Choroid plexus epithelial cell (primary cell): ENCODE results near the gene IQCF6.
"Not testable (repeated sequence)": the region's sequence is repeated elsewhere in the genome, so short reads cannot be mapped to it uniquely, and the experiment has no call there.

Experiments used
- DNase-seq: peaks from one replicate; pipeline ENCODE4 v3.0.0-alpha.2; 2010; ENCODE audit warnings: low read depth
- H3K4me3 ChIP-seq: 2 replicates; pipeline ENCODE4 v1.5.1; 2011; ENCODE audit warnings: low read depth, mild to moderate bottlenecking, control low read depth, low read length, moderate library complexity
- TF ChIP-seq, protein P1 (sequence below): conservative IDR thresholded peaks from 2 replicates; pipeline ENCODE4 v1.5.1; 2011; ENCODE audit warnings: low read depth, mild to moderate bottlenecking, control low read depth, inconsistent platforms, low read length, moderate library complexity

Gene IQCF6

DNA sequence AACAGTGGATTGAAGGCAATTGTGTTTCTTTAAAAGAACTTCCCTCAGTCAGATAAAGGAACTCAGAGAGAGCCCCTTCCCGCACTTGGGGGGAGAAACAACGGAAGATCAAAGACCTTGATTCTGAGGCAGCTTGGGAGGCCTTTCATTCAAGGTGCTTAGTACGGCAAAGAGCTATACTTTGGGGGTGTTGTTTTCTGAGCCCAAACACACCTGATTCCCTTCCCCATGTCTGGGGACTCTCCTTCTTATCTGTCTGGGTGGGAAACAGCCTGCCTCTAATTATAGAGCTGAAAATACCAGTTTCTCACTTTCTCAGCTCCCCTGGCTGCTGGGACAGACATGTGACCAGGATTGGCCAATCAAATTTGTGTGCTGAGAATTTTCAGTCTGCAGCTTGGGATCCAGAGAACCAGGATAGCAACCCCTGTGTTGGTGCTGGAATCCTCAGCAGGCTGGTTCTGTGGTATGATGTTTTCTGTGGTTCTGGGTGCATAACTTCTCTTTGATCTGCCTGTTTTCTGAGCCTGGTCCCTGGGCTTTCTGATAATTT is 19.4 kb upstream of the IQCF6 start:
- peak; percentile 6 for DNase-seq
- no peak overlapping the region for H3K4me3 ChIP-seq
- TF ChIP-seq, protein P1, sequence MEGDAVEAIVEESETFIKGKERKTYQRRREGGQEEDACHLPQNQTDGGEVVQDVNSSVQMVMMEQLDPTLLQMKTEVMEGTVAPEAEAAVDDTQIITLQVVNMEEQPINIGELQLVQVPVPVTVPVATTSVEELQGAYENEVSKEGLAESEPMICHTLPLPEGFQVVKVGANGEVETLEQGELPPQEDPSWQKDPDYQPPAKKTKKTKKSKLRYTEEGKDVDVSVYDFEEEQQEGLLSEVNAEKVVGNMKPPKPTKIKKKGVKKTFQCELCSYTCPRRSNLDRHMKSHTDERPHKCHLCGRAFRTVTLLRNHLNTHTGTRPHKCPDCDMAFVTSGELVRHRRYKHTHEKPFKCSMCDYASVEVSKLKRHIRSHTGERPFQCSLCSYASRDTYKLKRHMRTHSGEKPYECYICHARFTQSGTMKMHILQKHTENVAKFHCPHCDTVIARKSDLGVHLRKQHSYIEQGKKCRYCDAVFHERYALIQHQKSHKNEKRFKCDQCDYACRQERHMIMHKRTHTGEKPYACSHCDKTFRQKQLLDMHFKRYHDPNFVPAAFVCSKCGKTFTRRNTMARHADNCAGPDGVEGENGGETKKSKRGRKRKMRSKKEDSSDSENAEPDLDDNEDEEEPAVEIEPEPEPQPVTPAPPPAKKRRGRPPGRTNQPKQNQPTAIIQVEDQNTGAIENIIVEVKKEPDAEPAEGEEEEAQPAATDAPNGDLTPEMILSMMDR, result no peak

GRCh38 chr3:51796854-51797253 is 17.8 kb upstream of the IQCF6 start:
- DNase-seq, result no peak
- TF ChIP-seq, protein P1, result no peak
- H3K4me3 ChIP-seq, result no peak overlapping the region

GRCh38 chr3:51794206-51794605 is 15.2 kb upstream of the IQCF6 start:
- no peak for DNase-seq

DNA sequence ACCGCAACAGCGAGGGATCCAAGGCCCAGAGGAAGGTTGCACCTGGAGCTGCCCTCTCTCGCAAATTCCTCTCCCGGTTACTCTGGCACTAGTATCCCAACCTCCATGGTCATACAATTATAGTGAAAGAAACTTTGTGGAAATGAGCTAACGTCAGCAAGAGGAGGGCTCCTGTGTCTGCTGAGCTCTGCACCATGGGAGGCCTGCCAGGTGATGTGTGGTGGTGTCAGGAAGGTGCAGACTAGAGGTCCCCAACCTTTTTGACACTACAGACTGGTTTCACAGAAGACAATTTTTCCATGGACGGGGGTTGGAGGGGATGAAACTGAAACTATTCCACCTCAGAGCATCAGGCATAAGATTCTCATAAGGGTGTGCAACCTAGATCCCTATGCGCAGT is 13.2 kb upstream of the IQCF6 start:
- DNase-seq, result no peak
- H3K4me3 ChIP-seq, result no peak overlapping the region
- TF ChIP-seq, protein P1, result no peak

More at GRCh38 chr3:51794206-51794605, 15.2 kb upstream of the IQCF6 start:
- TF ChIP-seq, protein P1, result no peak
- no peak overlapping the region for H3K4me3 ChIP-seq

GRCh38 chr3:51789437-51789836 is 10.4 kb upstream of the IQCF6 start:
- no peak for DNase-seq
- TF ChIP-seq, protein P1, result no peak
- no peak overlapping the region for H3K4me3 ChIP-seq

DNA sequence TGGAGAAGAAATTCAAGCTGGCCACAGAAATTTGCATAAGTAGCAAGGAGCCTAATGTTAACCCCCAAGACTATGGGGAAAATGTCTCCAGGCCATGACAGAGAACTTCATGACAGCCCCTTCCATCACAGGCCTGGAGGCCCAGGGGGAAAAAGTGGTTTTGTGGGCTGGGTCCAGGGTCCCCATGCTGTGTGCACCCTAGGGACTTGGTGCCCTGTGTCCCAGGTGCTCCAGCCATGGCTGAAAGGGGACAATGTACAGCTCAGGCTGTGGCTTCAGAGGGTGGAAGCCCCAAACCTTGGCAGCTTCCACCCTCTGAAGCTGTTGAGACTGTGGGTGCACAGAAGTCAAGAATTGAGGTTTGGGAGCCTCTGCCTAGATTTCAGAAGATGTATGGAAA is 8.5 kb upstream of the IQCF6 start:
- DNase-seq, H3K4me3 ChIP-seq: not testable (repeated sequence)

GRCh38 chr3:51786267-51786666 is 7.2 kb upstream of the IQCF6 start:
- TF ChIP-seq, protein P1, result no peak
- H3K4me3 ChIP-seq, result no peak overlapping the region
- no peak for DNase-seq
